HEK293 (cell line): ENCODE measurements around the gene ESR1.

ENCODE experiments used
- CTCF ChIA-PET: fragments of 350-600 bp; formaldehyde crosslinking; extraction: SDS; loops from one replicate; lab custom pipeline; 2021; ENCODE audit warnings: antibody characterized with exemption; lab: Yijun Ruan, JAX
- POLR2A ChIA-PET: fragments of 300-600 bp; formaldehyde crosslinking; extraction: SDS; loops from one replicate; lab custom pipeline; 2020; ENCODE audit warnings: antibody characterized with exemption, inconsistent platforms; lab: Yijun Ruan, JAX
- H3K27ac ChIP-seq: fragments of 200-500 bp; sonication (Bioruptor generic); 2 replicates; pipeline ENCODE4 v1.5.1; 2014; ENCODE audit warnings: low read depth, low read length, control low read depth, inconsistent platforms; ENCODE audit errors: extremely low read depth
- H3K36me3 ChIP-seq, 2 experiments: fragments of 200-500 bp in 1 of 2; sonication (Bioruptor generic) in 1 of 2; 1 replicate in 1 of 2; 2 replicates in 1 of 2; pipeline ENCODE4 v1.5.1; 2014 to 2017; ENCODE audit warnings: inconsistent platforms in 2 of 2, low read length in 2 of 2; ENCODE audit not compliant: control insufficient read depth in 2 of 2, insufficient read depth in 1 of 2
- H3K4me1 ChIP-seq: fragments of 200-500 bp; sonication (Bioruptor generic); 2 replicates; pipeline ENCODE4 v1.5.1; 2014; ENCODE audit warnings: mild to moderate bottlenecking, low read length, inconsistent platforms; ENCODE audit not compliant: control insufficient read depth, insufficient read depth
- H3K4me3 ChIP-seq: 2 replicates; pipeline ENCODE4 v1.5.1; 2011; ENCODE audit warnings: low read depth, mild to moderate bottlenecking, control low read depth, low read length, moderate library complexity
- H3K9me3 ChIP-seq: fragments of 200-500 bp; sonication (Bioruptor generic); 2 replicates; pipeline ENCODE4 v1.5.1; 2014; ENCODE audit warnings: low read depth, low read length, inconsistent platforms; ENCODE audit not compliant: control insufficient read depth, insufficient read depth
- FEZF1 ChIP-seq: fragments of 450-650 bp; formaldehyde crosslinking; IDR thresholded peaks from 2 replicates; pipeline ENCODE4 v1.5.1; 2016; ENCODE audit warnings: missing biosample characterization, missing genetic modification characterization
- GLI2 ChIP-seq: fragments of 450-650 bp; formaldehyde crosslinking; IDR thresholded peaks from 2 replicates; pipeline ENCODE4; 2017; ENCODE audit warnings: missing biosample characterization, missing genetic modification characterization, low read depth, borderline replicate concordance
- KLF1 ChIP-seq: fragments of 450-650 bp; formaldehyde crosslinking; IDR thresholded peaks from 2 replicates; pipeline ENCODE4 v1.5.1; 2016; ENCODE audit warnings: missing biosample characterization, missing genetic modification characterization
- PRDM6 ChIP-seq: fragments of 450-650 bp; formaldehyde crosslinking; IDR thresholded peaks from 2 replicates; pipeline ENCODE4 v1.5.1; 2017; ENCODE audit warnings: missing biosample characterization, missing genetic modification characterization
- TCF7L2 ChIP-seq: IDR thresholded peaks from 2 replicates; pipeline ENCODE4 v1.6.1; 2011; ENCODE audit warnings: low read depth, mild to moderate bottlenecking, inconsistent platforms, low read length, moderate library complexity, borderline replicate concordance
- YY1 ChIP-seq: fragments of 450-650 bp; formaldehyde crosslinking; IDR thresholded peaks from 2 replicates; pipeline ENCODE4 v1.5.1; 2018; ENCODE audit warnings: missing biosample characterization, missing genetic modification characterization
- ZBTB49 ChIP-seq: fragments of 450-650 bp; formaldehyde crosslinking; IDR thresholded peaks from 2 replicates; pipeline ENCODE4 v1.5.1; 2016; ENCODE audit warnings: missing biosample characterization, missing genetic modification characterization, low read depth
- ZEB2 ChIP-seq: fragments of 450-650 bp; formaldehyde crosslinking; IDR thresholded peaks from 2 replicates; pipeline ENCODE4 v1.5.1; 2016; ENCODE audit warnings: missing biosample characterization, missing genetic modification characterization
- ZNF112 ChIP-seq: fragments of 450-650 bp; formaldehyde crosslinking; IDR thresholded peaks from 2 replicates; pipeline ENCODE4 v1.5.0; 2017; ENCODE audit warnings: missing biosample characterization, missing genetic modification characterization
- ZNF132 ChIP-seq: fragments of 450-650 bp; formaldehyde crosslinking; IDR thresholded peaks from 2 replicates; pipeline ENCODE4 v1.5.1; 2017; ENCODE audit warnings: missing biosample characterization, missing genetic modification characterization, borderline replicate concordance
- ZNF155 ChIP-seq: fragments of 450-650 bp; formaldehyde crosslinking; IDR thresholded peaks from 2 replicates; pipeline ENCODE4 v1.5.1; 2016; ENCODE audit warnings: missing biosample characterization, missing genetic modification characterization
- ZNF19 ChIP-seq: fragments of 450-650 bp; formaldehyde crosslinking; IDR thresholded peaks from 2 replicates; pipeline ENCODE4; 2016; ENCODE audit warnings: missing biosample characterization, missing genetic modification characterization, low read depth
- ZNF274 ChIP-seq, 2 experiments: fragments of 200-500 bp in 1 of 2; fragments of 450-650 bp in 1 of 2; sonication (Bioruptor generic) in 1 of 2; formaldehyde crosslinking in 1 of 2; IDR thresholded peaks; 2 replicates each; pipeline versions ENCODE4 v1.5.1 to v1.6.1; 2014 to 2016; ENCODE audit warnings: borderline replicate concordance in 1 of 2, inconsistent platforms in 1 of 2, low read length in 1 of 2, missing biosample characterization in 1 of 2, missing genetic modification characterization in 1 of 2
- ZNF354C ChIP-seq: fragments of 450-650 bp; formaldehyde crosslinking; IDR thresholded peaks from 2 replicates; pipeline ENCODE4 v1.5.1; 2016; ENCODE audit warnings: missing biosample characterization, missing genetic modification characterization, low read depth, borderline replicate concordance
- ZNF37A ChIP-seq: fragments of 450-650 bp; IDR thresholded peaks from 2 replicates; pipeline ENCODE4 v1.5.1; 2018; ENCODE audit warnings: missing biosample characterization, missing genetic modification characterization
- ZNF514 ChIP-seq: fragments of 450-650 bp; formaldehyde crosslinking; IDR thresholded peaks from 2 replicates; pipeline ENCODE4 v1.5.1; 2016; ENCODE audit warnings: missing biosample characterization, missing genetic modification characterization
- ZNF555 ChIP-seq: fragments of 450-650 bp; formaldehyde crosslinking; conservative IDR thresholded peaks from 2 replicates; pipeline ENCODE4 v1.5.1; 2017; ENCODE audit warnings: missing biosample characterization, mild to moderate bottlenecking, missing genetic modification characterization, inconsistent platforms
- ZSCAN18 ChIP-seq: fragments of 450-650 bp; formaldehyde crosslinking; IDR thresholded peaks from 2 replicates; pipeline ENCODE4 v1.5.1; 2016; ENCODE audit warnings: missing biosample characterization, missing genetic modification characterization
- ZXDB ChIP-seq: fragments of 450-650 bp; formaldehyde crosslinking; IDR thresholded peaks from 2 replicates; pipeline ENCODE4 v1.5.1; 2016; ENCODE audit warnings: missing biosample characterization, missing genetic modification characterization
- TF ChIP-seq, protein P1 (sequence below): fragments of 450-650 bp; formaldehyde crosslinking; IDR thresholded peaks from 2 replicates; pipeline ENCODE4 v1.5.1; 2017; ENCODE audit warnings: missing biosample characterization, missing genetic modification characterization
- TF ChIP-seq, protein P2 (sequence below): fragments of 450-650 bp; formaldehyde crosslinking; IDR thresholded peaks from 2 replicates; pipeline ENCODE4 v1.5.1; 2016; ENCODE audit warnings: missing biosample characterization, missing genetic modification characterization

Gene ESR1

DNA sequence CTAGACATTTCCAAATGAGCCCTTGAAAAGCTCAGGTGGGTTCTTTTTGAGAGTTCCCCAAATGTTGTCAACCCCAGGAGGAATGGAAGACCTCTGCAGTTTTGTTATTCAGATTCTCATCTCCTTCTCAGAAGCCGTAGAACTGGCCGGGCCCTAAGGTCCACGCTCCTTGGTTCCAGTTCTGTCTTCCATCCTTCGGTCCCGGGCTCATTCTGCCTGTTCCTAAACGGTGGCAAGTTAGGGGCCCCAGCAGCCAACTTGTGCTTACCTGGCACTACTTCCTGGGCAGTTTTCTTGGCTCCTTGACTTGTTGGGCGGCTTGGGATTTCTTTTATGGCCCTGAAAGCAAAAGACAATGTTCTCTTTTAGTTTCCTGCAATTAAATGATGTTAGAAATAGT lies 6.4 kb downstream of the ESR1 start (continued):
- no peak for TF ChIP-seq ZNF132 (tag by site-specific recombination)
- TF ChIP-seq, all 188 proteins: peak for 0

- H3K9me3 ChIP-seq: no peaks in the 10 kb centered on the region
- H3K36me3 ChIP-seq: no peaks in the 10 kb centered on the region
- POLR2A ChIA-PET: no interaction called here
- no peak overlapping the region for H3K27ac ChIP-seq
- H3K4me1 ChIP-seq: no peaks in the 10 kb centered on the region
- TF ChIP-seq ZNF274 (IDR thresholded peaks at IDR 0.05; ENCODE audit: low read length): no peak
- no peak for TF ChIP-seq ZNF274 (tag by site-specific recombination; IDR thresholded peaks at IDR 0.05; ENCODE audit: borderline replicate concordance)
- CTCF ChIA-PET: no interaction called here
- H3K4me3 ChIP-seq: no peak overlapping the region
Measured at GRCh38 chr6:151814614-151815013, 7.1 kb downstream of the ESR1 start.

DNA sequence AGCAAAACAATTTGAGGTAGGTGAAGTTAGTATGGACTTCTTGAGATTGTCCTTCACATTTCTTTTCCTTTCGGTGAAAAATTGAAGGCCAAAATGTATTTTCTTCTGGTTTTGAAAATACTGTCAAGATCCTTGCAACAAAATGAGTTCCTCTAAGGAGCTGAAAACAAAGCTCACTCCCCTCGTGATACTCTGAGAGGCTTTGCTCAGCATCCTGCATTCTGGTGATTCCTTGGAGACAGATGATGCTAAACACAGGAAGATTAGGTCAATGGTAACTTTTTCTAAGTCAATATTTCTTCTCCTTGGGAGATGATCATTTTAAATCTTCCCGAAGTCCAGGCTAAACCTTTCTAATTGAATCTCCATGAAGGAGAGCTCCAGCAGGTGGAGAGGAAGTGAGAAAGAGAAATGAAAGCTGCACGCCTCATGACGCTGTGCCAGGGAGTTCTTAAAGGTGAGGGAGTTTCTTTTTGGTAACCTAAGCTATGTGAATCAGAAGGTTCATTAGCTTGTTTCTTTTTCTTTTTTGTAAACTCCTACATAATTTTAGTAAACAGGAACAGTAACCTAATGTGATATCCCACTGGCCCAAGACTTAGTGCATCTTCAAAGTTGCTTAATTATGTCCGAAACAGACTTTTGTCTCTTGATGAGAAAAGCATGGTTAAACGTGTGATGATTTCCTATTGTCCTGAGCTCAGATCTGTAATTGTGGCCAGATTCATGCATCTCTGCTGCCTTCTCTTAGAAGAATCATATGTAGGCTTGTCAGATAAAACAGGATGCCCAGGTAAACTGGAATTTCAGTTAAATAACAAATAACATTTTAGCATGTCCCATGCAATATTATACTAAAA lies 15.0 kb downstream of the ESR1 start:
- H3K4me3 ChIP-seq: no peak overlapping the region
- ChIA-PET CTCF (no interaction called here), POLR2A (no interaction called here)
- H3K27ac ChIP-seq: no peak overlapping the region
- no peaks in the 10 kb centered on the region for H3K4me1 ChIP-seq
- no peaks in the 10 kb centered on the region for H3K9me3 ChIP-seq
- TF ChIP-seq KLF1 (tag by site-specific recombination) (no peak), GLI2 (tag by site-specific recombination) (no peak), ZNF514 (tag by site-specific recombination) (no peak), TCF7L2 (no peak), ZNF155 (tag by site-specific recombination) (no peak), PRDM6 (tag by site-specific recombination) (no peak), ZNF555 (no peak), ZNF19 (no peak), ZNF37A (tag by site-specific recombination) (no peak), ZBTB49 (tag by site-specific recombination) (no peak), ZSCAN18 (tag by site-specific recombination) (no peak), ZXDB (tag by site-specific recombination) (no peak), YY1 (tag by site-specific recombination) (no peak), ZEB2 (tag by site-specific recombination) (no peak), FEZF1 (no peak), ZNF354C (tag by site-specific recombination) (no peak), ZNF112 (tag by site-specific recombination) (no peak)
- TF ChIP-seq, protein P1, sequence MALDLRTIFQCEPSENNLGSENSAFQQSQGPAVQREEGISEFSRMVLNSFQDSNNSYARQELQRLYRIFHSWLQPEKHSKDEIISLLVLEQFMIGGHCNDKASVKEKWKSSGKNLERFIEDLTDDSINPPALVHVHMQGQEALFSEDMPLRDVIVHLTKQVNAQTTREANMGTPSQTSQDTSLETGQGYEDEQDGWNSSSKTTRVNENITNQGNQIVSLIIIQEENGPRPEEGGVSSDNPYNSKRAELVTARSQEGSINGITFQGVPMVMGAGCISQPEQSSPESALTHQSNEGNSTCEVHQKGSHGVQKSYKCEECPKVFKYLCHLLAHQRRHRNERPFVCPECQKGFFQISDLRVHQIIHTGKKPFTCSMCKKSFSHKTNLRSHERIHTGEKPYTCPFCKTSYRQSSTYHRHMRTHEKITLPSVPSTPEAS (tag by site-specific recombination): no peak
- TF ChIP-seq, protein P2, sequence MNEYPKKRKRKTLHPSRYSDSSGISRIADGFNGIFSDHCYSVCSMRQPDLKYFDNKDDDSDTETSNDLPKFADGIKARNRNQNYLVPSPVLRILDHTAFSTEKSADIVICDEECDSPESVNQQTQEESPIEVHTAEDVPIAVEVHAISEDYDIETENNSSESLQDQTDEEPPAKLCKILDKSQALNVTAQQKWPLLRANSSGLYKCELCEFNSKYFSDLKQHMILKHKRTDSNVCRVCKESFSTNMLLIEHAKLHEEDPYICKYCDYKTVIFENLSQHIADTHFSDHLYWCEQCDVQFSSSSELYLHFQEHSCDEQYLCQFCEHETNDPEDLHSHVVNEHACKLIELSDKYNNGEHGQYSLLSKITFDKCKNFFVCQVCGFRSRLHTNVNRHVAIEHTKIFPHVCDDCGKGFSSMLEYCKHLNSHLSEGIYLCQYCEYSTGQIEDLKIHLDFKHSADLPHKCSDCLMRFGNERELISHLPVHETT (tag by site-specific recombination): no peak
- no peaks in the 10 kb centered on the region for H3K36me3 ChIP-seq
